ENCODE measurements around the gene TCHP. TPM values are rescaled to one million over a fixed set of nuclear protein-coding genes. Genes with fewer than 3 reads are reported as not detected.

Gene TCHP
- total and polyA plus RNA-seq, 8 donors, result 8.4 to 20.9 (median 10.7) TPM

- intact Hi-C loops (cut with DNase I), result loop anchor here in 1 of 3 donors (10.0 kb wide), 1 partner anchor 46 kb away; the partner anchor contains the start of genes ANKRD13A and GIT2
- no peak for TF ChIP-seq CTCF (IDR thresholded peaks at IDR 0.05)
- DNase-seq (no peak), FAIRE-seq (no peak), ATAC-seq (no peak)
- Histone ChIP-seq H3K27me3 (no peaks in the 10 kb centered on the region), H3K36me3 (peaks cover 0 to 16% (median 6%) of the 10 kb centered on the region in 3 donors), H3K4me3 (no peak overlapping the region), H3K27ac (peak overlapping the region in 3 of 4 donors; percentile 7 to 83 (median 47)), H3K9me3 (no peaks in the 10 kb centered on the region), H3K4me1 (peaks cover 44 to 68% (median 53%) of the 10 kb centered on the region in 3 donors)
- WGBS, 2 donors, result 37 to 49% methylated on average over 4 of the region's 4 CpGs
These were observed 48.3 kb downstream of the TCHP start for GRCh38 chr12:109948368-109948767.

GRCh38 chr12:109949089-109949488 is 49.0 kb downstream of the TCHP start:
- no peak for TF ChIP-seq CTCF (IDR thresholded peaks at IDR 0.05)
- intact Hi-C loops (cut with DNase I), result loop anchor here in 1 of 3 donors (10.0 kb wide), 1 partner anchor 46 kb away; the partner anchor contains the start of genes ANKRD13A and GIT2
- no peak overlapping the region for H3K4me3 ChIP-seq
- H3K27ac ChIP-seq, result peak overlapping the region in 3 of 4 donors; percentile 7 to 83 (median 71)
- no peaks in the 10 kb centered on the region for H3K27me3 ChIP-seq
- 6 to 8% methylated on average over 1 of the region's 1 CpG for WGBS, 2 donors
- no peaks in the 10 kb centered on the region for H3K9me3 ChIP-seq
- FAIRE-seq (no peak), DNase-seq (peak in 4 of 6 donors; percentile 66 to 90 (median 82)), ATAC-seq (peak; percentile 62 to 86 (median 70))
- H3K4me1 ChIP-seq, result peaks cover 44 to 70% (median 53%) of the 10 kb centered on the region in 3 donors
- H3K36me3 ChIP-seq, result peaks cover 0 to 16% (median 6%) of the 10 kb centered on the region in 3 donors

GRCh38 chr12:109950625-109951024 is 50.6 kb downstream of the TCHP start:
- no peak for FAIRE-seq
- no peak for TF ChIP-seq CTCF (IDR thresholded peaks at IDR 0.05)
- H3K4me3 ChIP-seq, result no peak overlapping the region
- H3K9me3 ChIP-seq, result no peaks in the 10 kb centered on the region
- peaks cover 0 to 12% (median 6%) of the 10 kb centered on the region in 3 donors for H3K36me3 ChIP-seq
- no peak for DNase-seq
- peaks cover 44 to 71% (median 53%) of the 10 kb centered on the region in 3 donors for H3K4me1 ChIP-seq
- no peak for ATAC-seq
- peak overlapping the region in 3 of 4 donors; percentile 71 to 83 (median 72) for H3K27ac ChIP-seq
- intact Hi-C loops (cut with DNase I), result no loop called here
- H3K27me3 ChIP-seq, result no peaks in the 10 kb centered on the region

- no peak for TF ChIP-seq CTCF (IDR thresholded peaks at IDR 0.05)
- intact Hi-C loops (cut with DNase I), result no loop called here
- Histone ChIP-seq H3K36me3 (peaks cover 0 to 17% (median 6%) of the 10 kb centered on the region in 3 donors), H3K4me1 (peaks cover 44 to 68% (median 50%) of the 10 kb centered on the region in 3 donors), H3K9me3 (no peaks in the 10 kb centered on the region), H3K4me3 (no peak overlapping the region), H3K27me3 (no peaks in the 10 kb centered on the region), H3K27ac (peak overlapping the region; percentile 71 to 83 (median 72))
- 34 to 36% methylated on average over 5 of the region's 5 CpGs for WGBS, 2 donors
- no peak for FAIRE-seq
- peak in 1 of 4 donors; percentile 3 for ATAC-seq
- no peak for DNase-seq
These were observed 51.1 kb downstream of the TCHP start for GRCh38 chr12:109951136-109951535.

GRCh38 chr12:109951751-109952150 is 51.7 kb downstream of the TCHP start:
- TF ChIP-seq CTCF (IDR thresholded peaks at IDR 0.05), result no peak
- peak; percentile 81 to 85 (median 83) for ATAC-seq
- intact Hi-C loops (cut with DNase I), result no loop called here
- no peaks in the 10 kb centered on the region for H3K27me3 ChIP-seq
- peaks cover 0 to 20% (median 6%) of the 10 kb centered on the region in 3 donors for H3K36me3 ChIP-seq
- H3K9me3 ChIP-seq, result no peaks in the 10 kb centered on the region
- no peak for FAIRE-seq
- H3K4me1 ChIP-seq, result peaks cover 38 to 62% (median 44%) of the 10 kb centered on the region in 3 donors
- peak; percentile 91 to 97 (median 96) for DNase-seq
- H3K4me3 ChIP-seq, result no peak overlapping the region
- 34 to 43% methylated on average over 7 of the region's 7 CpGs for WGBS, 2 donors
- H3K27ac ChIP-seq, result peak overlapping the region; percentile 71 to 83 (median 72)

All from pancreas (tissue), 10 donors.